Parathyroid adenoma (tissue), 2 donors: ENCODE measurements around the gene MAP4K1.

ENCODE experiments used
- H2AFZ ChIP-seq: fragments of 300-600 bp; sonication (generic); one replicate; pipeline ENCODE4 v1.7.0; 2017; ENCODE audit warnings: antibody characterized with exemption, mild to moderate bottlenecking
- H3K27ac ChIP-seq: fragments of 300-600 bp; sonication (generic); one replicate; pipeline ENCODE4 v1.7.0; 2017
- H3K27me3 ChIP-seq: fragments of 300-600 bp; sonication (generic); one replicate; pipeline ENCODE4 v1.7.0; 2017; ENCODE audit warnings: low read length; ENCODE audit not compliant: control insufficient read depth, insufficient read depth
- H3K36me3 ChIP-seq: fragments of 300-600 bp; sonication (generic); one replicate; pipeline ENCODE4 v1.7.0; 2017; ENCODE audit warnings: low read length; ENCODE audit not compliant: control insufficient read depth, insufficient read depth
- H3K4me1 ChIP-seq: fragments of 300-600 bp; sonication (generic); one replicate; pipeline ENCODE4 v1.7.0; 2017; ENCODE audit warnings: control low read depth
- H3K4me2 ChIP-seq: fragments of 300-600 bp; sonication (generic); one replicate; pipeline ENCODE4 v1.7.0; 2017; ENCODE audit warnings: low read length
- H3K4me3 ChIP-seq: fragments of 300-600 bp; sonication (generic); one replicate; pipeline ENCODE4 v1.7.0; 2017; ENCODE audit warnings: low read depth, low read length
- H3K79me2 ChIP-seq: fragments of 300-600 bp; sonication (generic); one replicate; pipeline ENCODE4 v1.7.0; 2017; ENCODE audit warnings: control low read depth
- H3K9ac ChIP-seq: fragments of 300-600 bp; sonication (generic); one replicate; pipeline ENCODE4 v1.7.0; 2017; ENCODE audit warnings: mild to moderate bottlenecking
- H3K9me3 ChIP-seq: fragments of 300-600 bp; sonication (generic); one replicate; pipeline ENCODE4 v1.7.0; 2017; ENCODE audit warnings: low read length; ENCODE audit not compliant: control insufficient read depth
- TF ChIP-seq, protein P1 (sequence below): fragments of 300-600 bp; sonication (generic); IDR thresholded peaks from one replicate; pipeline ENCODE4 v1.7.0; 2017; ENCODE audit warnings: antibody characterized with exemption, mild to moderate bottlenecking
- donor health status: primary hyperparathyroidism.

The MAP4K1 gene

GRCh38 chr19:38642176-38642575 is 24.4 kb upstream of the MAP4K1 start:
- Histone ChIP-seq H3K27ac (no peak overlapping the region), H3K36me3 (no peaks in the 10 kb centered on the region), H3K4me3 (no peak overlapping the region), H3K4me2 (no peak overlapping the region), H3K27me3 (no peaks in the 10 kb centered on the region), H3K9ac (no peak overlapping the region), H2AFZ (no peak overlapping the region), H3K79me2 (no peaks in the 10 kb centered on the region), H3K9me3 (no peaks in the 10 kb centered on the region), H3K4me1 (no peaks in the 10 kb centered on the region)
- TF ChIP-seq, protein P1, sequence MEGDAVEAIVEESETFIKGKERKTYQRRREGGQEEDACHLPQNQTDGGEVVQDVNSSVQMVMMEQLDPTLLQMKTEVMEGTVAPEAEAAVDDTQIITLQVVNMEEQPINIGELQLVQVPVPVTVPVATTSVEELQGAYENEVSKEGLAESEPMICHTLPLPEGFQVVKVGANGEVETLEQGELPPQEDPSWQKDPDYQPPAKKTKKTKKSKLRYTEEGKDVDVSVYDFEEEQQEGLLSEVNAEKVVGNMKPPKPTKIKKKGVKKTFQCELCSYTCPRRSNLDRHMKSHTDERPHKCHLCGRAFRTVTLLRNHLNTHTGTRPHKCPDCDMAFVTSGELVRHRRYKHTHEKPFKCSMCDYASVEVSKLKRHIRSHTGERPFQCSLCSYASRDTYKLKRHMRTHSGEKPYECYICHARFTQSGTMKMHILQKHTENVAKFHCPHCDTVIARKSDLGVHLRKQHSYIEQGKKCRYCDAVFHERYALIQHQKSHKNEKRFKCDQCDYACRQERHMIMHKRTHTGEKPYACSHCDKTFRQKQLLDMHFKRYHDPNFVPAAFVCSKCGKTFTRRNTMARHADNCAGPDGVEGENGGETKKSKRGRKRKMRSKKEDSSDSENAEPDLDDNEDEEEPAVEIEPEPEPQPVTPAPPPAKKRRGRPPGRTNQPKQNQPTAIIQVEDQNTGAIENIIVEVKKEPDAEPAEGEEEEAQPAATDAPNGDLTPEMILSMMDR: no peak

DNA sequence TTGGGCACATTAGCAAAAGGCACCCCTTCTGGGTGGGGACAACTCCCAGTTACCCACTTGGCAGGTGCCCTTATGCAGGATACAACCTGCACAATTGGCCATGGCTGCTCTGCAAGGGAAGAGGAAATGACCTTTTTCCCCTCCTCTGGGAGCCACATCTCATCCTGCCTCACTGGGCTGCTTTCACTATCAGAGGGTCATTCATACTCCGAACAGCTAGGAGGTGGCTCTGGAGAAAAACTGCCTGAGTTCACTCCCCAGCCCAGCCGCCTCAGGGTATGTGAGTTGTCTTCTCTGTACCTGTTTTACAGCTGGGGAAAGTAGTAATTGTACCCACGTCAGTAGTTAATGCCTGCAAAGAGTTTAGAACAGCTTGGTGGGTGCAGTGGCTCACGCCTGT is 22.6 kb upstream of the MAP4K1 start:
- Histone ChIP-seq H3K4me3 (no peak overlapping the region), H3K79me2 (no peaks in the 10 kb centered on the region), H3K27ac (peak overlapping the region; percentile 57), H3K9ac (no peak overlapping the region), H3K4me2 (no peak overlapping the region), H3K36me3 (no peaks in the 10 kb centered on the region), H3K9me3 (no peaks in the 10 kb centered on the region), H2AFZ (no peak overlapping the region), H3K27me3 (no peaks in the 10 kb centered on the region), H3K4me1 (peaks cover 4% of the 10 kb centered on the region)
- TF ChIP-seq, protein P1: no peak

- no peaks in the 10 kb centered on the region for H3K9me3 ChIP-seq
- no peak overlapping the region for H3K4me3 ChIP-seq
- no peak overlapping the region for H2AFZ ChIP-seq
- no peak overlapping the region for H3K27ac ChIP-seq
- H3K27me3 ChIP-seq: no peaks in the 10 kb centered on the region
- H3K36me3 ChIP-seq: no peaks in the 10 kb centered on the region
- no peak overlapping the region for H3K4me2 ChIP-seq
- peaks cover 4% of the 10 kb centered on the region for H3K79me2 ChIP-seq
- TF ChIP-seq, protein P1: no peak
- no peak overlapping the region for H3K9ac ChIP-seq
- H3K4me1 ChIP-seq: peaks cover 5% of the 10 kb centered on the region
Observed at GRCh38 chr19:38639679-38640078, 21.9 kb upstream of the MAP4K1 start.

DNA sequence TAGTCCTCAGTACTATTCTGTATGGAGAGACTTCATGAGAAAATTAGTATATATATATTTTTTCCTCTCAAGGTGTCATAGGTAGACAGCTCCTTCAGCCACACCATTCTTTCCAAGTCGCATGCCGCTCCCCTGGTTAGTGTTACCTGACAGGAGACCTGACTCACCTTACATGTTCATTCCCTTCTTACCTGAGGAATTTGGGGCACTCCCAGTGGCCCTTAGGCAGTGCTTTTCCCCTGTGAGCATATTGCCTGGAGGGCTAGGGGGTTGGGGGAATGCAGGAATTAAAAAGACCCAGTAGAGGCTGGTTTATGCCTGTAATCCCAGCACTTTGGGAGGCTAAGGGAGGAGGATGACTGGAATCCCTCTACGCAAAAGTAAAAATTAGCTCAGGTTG is 20.7 kb upstream of the MAP4K1 start:
- no peak overlapping the region for H3K27ac ChIP-seq
- TF ChIP-seq, protein P1: no peak
- H3K4me3 ChIP-seq: no peak overlapping the region
- H3K79me2 ChIP-seq: peaks cover 5% of the 10 kb centered on the region
- no peak overlapping the region for H2AFZ ChIP-seq
- H3K27me3 ChIP-seq: no peaks in the 10 kb centered on the region
- H3K9me3 ChIP-seq: no peaks in the 10 kb centered on the region
- peaks cover 6% of the 10 kb centered on the region for H3K4me1 ChIP-seq
- no peak overlapping the region for H3K4me2 ChIP-seq
- no peaks in the 10 kb centered on the region for H3K36me3 ChIP-seq
- H3K9ac ChIP-seq: no peak overlapping the region
